B cell (primary cell): ENCODE results near the gene NAA15. TPM values are rescaled to one million over a fixed set of nuclear protein-coding genes. Genes with fewer than 3 reads are reported as not detected.
"Not testable (repeated sequence)": the region's sequence is repeated elsewhere in the genome, so short reads cannot be mapped to it uniquely, and the experiment has no call there.

Experiments used
- ATAC-seq: fragments of 200-7000 bp; cut with Tn5 transposase; one replicate; pipeline ENCODE4 v1.10.0; 2021; ENCODE audit warnings: low read depth, mild to moderate bottlenecking, moderate number of reproducible peaks, moderate library complexity
- CTCF ChIA-PET: fragments of 350-600 bp; sonication (Branson Sonifier 250); formaldehyde crosslinking; loops from one replicate; lab custom pipeline; 2021; ENCODE audit warnings: antibody characterized with exemption, inconsistent platforms; lab: Charles Lee
- POLR2A ChIA-PET: fragments of 350-600 bp; sonication (Branson Sonifier 250); formaldehyde crosslinking; loops from one replicate; lab custom pipeline; 2021; ENCODE audit warnings: antibody characterized with exemption; lab: Charles Lee
- DNase-seq: peaks from one replicate; pipeline ENCODE4 v3.0.0; 2013
- H2AFZ ChIP-seq: 2 replicates; pipeline ENCODE4 v1.6.1; 2012; ENCODE audit warnings: mild to moderate bottlenecking, low read depth, low read length; ENCODE audit not compliant: insufficient read depth, poor library complexity, severe bottlenecking
- H3K27ac ChIP-seq, 2 donors: 1 replicate in 1 of 2; 2 replicates in 1 of 2; pipeline ENCODE4 v1.5.1; 2012 to 2013; ENCODE audit warnings: low read length in 2 of 2, mild to moderate bottlenecking in 2 of 2, moderate library complexity in 1 of 2
- H3K27me3 ChIP-seq, 4 experiments: fragments of 200-600 bp in 1 of 4; sonication (generic) in 1 of 4; replicated peaks in 1 of 4; 1 replicate in 2 of 4; 2 replicates in 2 of 4; pipeline versions ENCODE4 v1.6.1 to v1.7.0; 2013 to 2016; ENCODE audit warnings: low read length in 3 of 4, mild to moderate bottlenecking in 2 of 4, mixed read lengths in 1 of 4, moderate library complexity in 1 of 4; ENCODE audit not compliant: insufficient read depth in 4 of 4, control insufficient read depth in 3 of 4; ENCODE audit errors: control extremely low read depth in 1 of 4
- H3K36me3 ChIP-seq, 2 experiments: replicated peaks in 1 of 2; 1 replicate in 1 of 2; 2 replicates in 1 of 2; pipeline versions ENCODE4 v1.6.1 to v1.7.1; 2013; ENCODE audit warnings: low read length in 1 of 2; ENCODE audit not compliant: insufficient read depth in 2 of 2, control insufficient read depth in 1 of 2; ENCODE audit errors: control extremely low read depth in 1 of 2, extremely low read depth in 1 of 2
- H3K4me1 ChIP-seq, 2 donors: fragments of 200-600 bp in 1 of 2; sonication (generic) in 1 of 2; 1 replicate in 1 of 2; 2 replicates in 1 of 2; pipeline versions ENCODE4 v1.5.1 to v1.6.1; 2013 to 2017; ENCODE audit warnings: low read length in 2 of 2; ENCODE audit not compliant: control insufficient read depth in 2 of 2, insufficient read depth in 2 of 2
- H3K4me2 ChIP-seq: replicated peaks from 2 replicates; pipeline ENCODE3; 2012; ENCODE audit warnings: mild to moderate bottlenecking, low read depth, low read length; ENCODE audit not compliant: poor library complexity, severe bottlenecking
- H3K4me3 ChIP-seq, 5 experiments: fragments of 200-600 bp in 1 of 5; sonication (generic) in 1 of 5; 1 replicate in 3 of 5; 2 replicates in 2 of 5; pipeline versions ENCODE4 v1.5.1 to v1.7.0; 2011 to 2016; ENCODE audit warnings: low read length in 4 of 5, mild to moderate bottlenecking in 4 of 5, low read depth in 2 of 5, control low read depth in 1 of 5, moderate library complexity in 1 of 5; ENCODE audit not compliant: insufficient read depth in 1 of 5; ENCODE audit errors: control extremely low read depth in 1 of 5, extremely low read depth in 1 of 5
- H3K79me2 ChIP-seq: fragments of 200-600 bp; sonication (generic); one replicate; pipeline ENCODE4 v1.6.0; 2016; ENCODE audit warnings: low read length; ENCODE audit not compliant: control insufficient read depth, insufficient read depth
- H3K9ac ChIP-seq: fragments of 200-600 bp; sonication (generic); 2 replicates; pipeline ENCODE4 v1.6.1; 2017; ENCODE audit warnings: mild to moderate bottlenecking, low read length, moderate library complexity
- H3K9me3 ChIP-seq, 3 donors: one replicate each; pipeline versions ENCODE4 v1.6.1 to v1.7.1; 2013; ENCODE audit warnings: low read length in 2 of 3; ENCODE audit not compliant: control insufficient read depth in 2 of 3, insufficient read depth in 1 of 3; ENCODE audit errors: control extremely low read depth in 1 of 3
- H4K20me1 ChIP-seq: 2 replicates; pipeline ENCODE4 v1.6.0; 2012; ENCODE audit warnings: mild to moderate bottlenecking, low read length; ENCODE audit not compliant: insufficient read depth, control insufficient read depth, poor library complexity, severe bottlenecking
- H3K27ac Mint-ChIP-seq: one replicate; pipeline ENCODE4 v1.8.0; 2021; ENCODE audit warnings: mixed read lengths
- H3K27me3 Mint-ChIP-seq: one replicate; pipeline ENCODE4 v1.8.0; 2021; ENCODE audit warnings: mixed read lengths
- H3K4me1 Mint-ChIP-seq: one replicate; pipeline ENCODE4 v1.8.0; 2021; ENCODE audit warnings: mixed read lengths
- H3K4me3 Mint-ChIP-seq: one replicate; pipeline ENCODE4 v1.8.0; 2021; ENCODE audit warnings: mixed read lengths
- H3K9me3 Mint-ChIP-seq: one replicate; pipeline ENCODE4 v1.8.0; 2022; ENCODE audit warnings: mixed read lengths; ENCODE audit not compliant: insufficient read depth
- CTCF ChIP-seq: fragments of 200-600 bp; IDR thresholded peaks from one replicate; pipeline ENCODE4 v1.8.0; 2022; ENCODE audit warnings: antibody characterized with exemption, mild to moderate bottlenecking
- EZH2 ChIP-seq: IDR thresholded peaks from 2 replicates; pipeline ENCODE4 v1.6.1; 2012; ENCODE audit warnings: borderline replicate concordance, low read depth, mild to moderate bottlenecking, moderate library complexity, low read length; ENCODE audit not compliant: insufficient read depth, poor library complexity, severe bottlenecking
- WGBS: methylation state at CpG from one replicate; pipeline ENCODE4 v1.1.5; 2013; ENCODE audit warnings: missing lambda C conversion rate; ENCODE audit not compliant: insufficient coverage; 5-methylcytosine and 5-hydroxymethylcytosine counted together
- intact Hi-C: fragments of 100-400 bp; cut with micrococcal nuclease; formaldehyde crosslinking; loops from one replicate; pipeline ENCODE4 v1.10.0; 2022
- polyA plus RNA-seq: library from polyadenylated mRNA; depleted of rRNA; stranded (reverse); fragments of >200 nt; gene quantifications from 2 replicates; pipeline ENCODE4 v1.2.3, GENCODE V29; 2012
- total RNA-seq, 2 donors: library from RNA; stranded (reverse); fragments of 120-200 nt in 1 of 2; gene quantifications; 1 replicate in 1 of 2; 2 replicates in 1 of 2; pipeline versions ENCODE4 v1.2.3 to v1.2.4, GENCODE V29; 2013 to 2022

The NAA15 gene
- total and polyA plus RNA-seq, 2 donors (not counting 1 experiment from before 2014, with no cell fraction given), result 10.0 to 56.7 TPM

GRCh38 chr4:139460565-139460964 lies 159.3 kb downstream of the NAA15 start:
- ChIA-PET POLR2A (no interaction called here), CTCF (no interaction called here)
- intact Hi-C loops, result no loop called here
- no peak overlapping the region for H3K9ac ChIP-seq
- H3K4me3 Mint-ChIP-seq, result no peak overlapping the region
- no peaks in the 10 kb centered on the region for H3K9me3 Mint-ChIP-seq
- WGBS, result 100% methylated on average over 1 of the region's 3 CpGs
- DNase-seq (no peak), ATAC-seq (no peak)
- H3K4me2 ChIP-seq, result no peak overlapping the region
- TF ChIP-seq EZH2 (no peak), CTCF (no peak)
- H3K79me2 ChIP-seq, result peaks cover 94% of the 10 kb centered on the region
- H3K9me3 ChIP-seq, result no peaks in the 10 kb centered on the region
- H3K4me3 ChIP-seq, result no peak overlapping the region
- H3K4me1 Mint-ChIP-seq, result peaks cover 39% of the 10 kb centered on the region
- no peaks in the 10 kb centered on the region for H3K27me3 ChIP-seq
- no peak overlapping the region for H2AFZ ChIP-seq
- no peak overlapping the region for H3K27ac Mint-ChIP-seq
- no peak overlapping the region for H3K27ac ChIP-seq
- H3K4me1 ChIP-seq, result peaks cover 10 to 23% of the 10 kb centered on the region in 2 donors
- peaks cover 64% of the 10 kb centered on the region for H4K20me1 ChIP-seq
- H3K27me3 Mint-ChIP-seq, result no peaks in the 10 kb centered on the region
- H3K36me3 ChIP-seq, result peaks cover 0 to 11% of the 10 kb centered on the region in 2 experiments

- 90% methylated on average over 2 of the region's 5 CpGs for WGBS
- CTCF ChIA-PET, result interaction anchor here (0.6 kb wide), 1 partner anchor 83 kb away, joined by 3 read pairs; no protein-coding TSS in a partner anchor
- Histone ChIP-seq H2AFZ (no peak overlapping the region), H3K27ac (no peak overlapping the region), H4K20me1 (peaks cover 64% of the 10 kb centered on the region), H3K9ac (no peak overlapping the region), H3K4me2 (no peak overlapping the region), H3K79me2 (peaks cover 94% of the 10 kb centered on the region), H3K4me3 (no peak overlapping the region), H3K4me1 (peaks cover 4 to 18% of the 10 kb centered on the region in 2 donors), H3K27me3 (no peaks in the 10 kb centered on the region), H3K9me3 (no peaks in the 10 kb centered on the region), H3K36me3 (peaks cover 0 to 11% of the 10 kb centered on the region in 2 experiments)
- peaks cover 34% of the 10 kb centered on the region for H3K4me1 Mint-ChIP-seq
- H3K27me3 Mint-ChIP-seq, result no peaks in the 10 kb centered on the region
- ATAC-seq (no peak), DNase-seq (no peak)
- H3K4me3 Mint-ChIP-seq, result no peak overlapping the region
- POLR2A ChIA-PET, result no interaction called here
- no peaks in the 10 kb centered on the region for H3K9me3 Mint-ChIP-seq
- no peak overlapping the region for H3K27ac Mint-ChIP-seq
- intact Hi-C loops, result no loop called here
- no peak for TF ChIP-seq EZH2
- no peak for TF ChIP-seq CTCF
These were observed 159.8 kb downstream of the NAA15 start for GRCh38 chr4:139461022-139461628.

- H3K4me2 ChIP-seq, ATAC-seq, H3K9ac ChIP-seq, DNase-seq, H3K9me3 ChIP-seq, H3K4me1 ChIP-seq, H3K4me3 ChIP-seq, POLR2A ChIA-PET, H3K36me3 ChIP-seq, H3K27me3 Mint-ChIP-seq, H3K27ac Mint-ChIP-seq, H2AFZ ChIP-seq, H3K4me3 Mint-ChIP-seq, CTCF ChIA-PET, H3K27ac ChIP-seq, H3K27me3 ChIP-seq, intact Hi-C loops: not testable (repeated sequence)
- H4K20me1 ChIP-seq, result peaks cover 66% of the 10 kb centered on the region
- H3K4me1 Mint-ChIP-seq, result peaks cover 15% of the 10 kb centered on the region
- H3K79me2 ChIP-seq, result peaks cover 94% of the 10 kb centered on the region
- H3K9me3 Mint-ChIP-seq, result peaks cover 11% of the 10 kb centered on the region
- no CpG with 5 or more reads among the region's 5 CpGs for WGBS
These were observed 163.2 kb downstream of the NAA15 start for GRCh38 chr4:139464512-139464911.
